Measurements from ENCODE around the gene PSPH. TPM values are rescaled to one million over a fixed set of nuclear protein-coding genes. Genes with fewer than 3 reads are reported as not detected.

The PSPH gene
- total and polyA plus RNA-seq, 2 donors (not counting 3 experiments of a cell fraction or from before 2014, with no cell fraction given), result 11.8 to 24.2 TPM

GRCh38 chr7:56023500-56023899 is 27.7 kb downstream of the PSPH start:
- CTCF ChIA-PET, result no interaction called here
- Histone ChIP-seq H3K79me2 (ENCODE audit: control insufficient read depth, insufficient read depth, low read length) (no peaks in the 10 kb centered on the region), H3K27ac (ENCODE audit: insufficient read depth, low read depth, low read length) (no peak overlapping the region), H3K4me1 (ENCODE audit: control insufficient read depth, extremely low read depth, insufficient read depth, low read length) (no peaks in the 10 kb centered on the region), H3K27me3 (ENCODE audit: control insufficient read depth in 2 of 2, insufficient read depth in 2 of 2, low read length in 2 of 2) (no peaks in the 10 kb centered on the region), H3K4me3 (replicated peaks in 1 of 3; ENCODE audit: insufficient read depth in 1 of 3, low read depth in 1 of 3, low read length in 3 of 3) (no peak overlapping the region), H3K9me1 (replicated peaks; ENCODE audit: control insufficient read depth, extremely low read depth, insufficient read depth, low read length) (no peaks in the 10 kb centered on the region), H4K20me1 (replicated peaks; ENCODE audit: control insufficient read depth, extremely low read depth, insufficient read depth, low read length) (no peaks in the 10 kb centered on the region), H2AFZ (ENCODE audit: low read depth, low read length) (no peak overlapping the region), H3K9ac (replicated peaks; ENCODE audit: extremely low read depth, insufficient read depth, low read length) (no peak overlapping the region), H3K36me3 (ENCODE audit: control insufficient read depth in 2 of 2, extremely low read depth in 1 of 2, insufficient read depth in 2 of 2, low read length in 2 of 2) (peaks cover 0 to 4% of the 10 kb centered on the region in 2 experiments), H3K9me3 (replicated peaks; ENCODE audit: control insufficient read depth, insufficient read depth, low read length) (no peaks in the 10 kb centered on the region), H3K4me2 (ENCODE audit: insufficient read depth, low read length) (no peak overlapping the region)
- DNase-seq (ENCODE audit: low read depth, low spot score) (no peak), FAIRE-seq (no peak)
- POLR2A ChIA-PET, result no interaction called here
- dilution Hi-C loops (cut with MboI; ENCODE audit: extremely low pct_ligation_motif_present, low sequenced_read_pairs) (no loop called here), intact Hi-C loops (cut with micrococcal nuclease) (no loop called here)
- TF ChIP-seq JUN (IDR thresholded peaks at IDR 0.05; ENCODE audit: borderline replicate concordance, insufficient read depth, insufficient read length, low read depth) (no peak), GATA2 (IDR thresholded peaks at IDR 0.05; ENCODE audit: insufficient read depth, insufficient read length, low read depth, low read length) (no peak), EZH2 (IDR thresholded peaks at IDR 0.05; ENCODE audit: borderline replicate concordance, low read depth, low read length, severe bottlenecking) (no peak), MAX (IDR thresholded peaks at IDR 0.05; ENCODE audit: insufficient read depth, insufficient read length) (no peak), FOS (IDR thresholded peaks at IDR 0.05; ENCODE audit: borderline replicate concordance, insufficient read depth, low read length) (no peak), MYC (IDR thresholded peaks at IDR 0.05; ENCODE audit: low read depth, low read length) (no peak), POLR2AphosphoS5 (IDR thresholded peaks at IDR 0.05; ENCODE audit: insufficient read depth, low read depth, low read length) (no peak), CTCF (IDR thresholded peaks at IDR 0.05; ENCODE audit: extremely low read depth in 1 of 2, insufficient read depth in 1 of 2, low read depth in 1 of 2, low read length in 2 of 2) (no peak), POLR2A (IDR thresholded peaks at IDR 0.05; ENCODE audit: low read depth, low read length) (no peak)
- BruUV-seq (replicated peaks), result no TSS peak

All from endothelial cell of umbilical vein (primary cell).